Ascending aorta (tissue), 2 donors: Measurements from ENCODE around the gene TUBGCP2. TPM values are rescaled to one million over a fixed set of nuclear protein-coding genes. Genes with fewer than 3 reads are reported as not detected.

Experiments
- DNase-seq, 2 donors: peaks; one replicate each; pipeline ENCODE4 v3.0.0-alpha.2; 2019; ENCODE audit warnings: low spot score in 2 of 2
- H3K27ac ChIP-seq, 2 donors: fragments of 200-600 bp; sonication (generic); one replicate each; pipeline ENCODE4 v1.5.1; 2016 to 2017; ENCODE audit warnings: mild to moderate bottlenecking in 1 of 2
- H3K27me3 ChIP-seq: fragments of 200-600 bp; sonication (generic); one replicate; pipeline ENCODE4 v1.5.1; 2017
- H3K36me3 ChIP-seq, 2 donors: fragments of 200-600 bp; sonication (generic); one replicate each; pipeline ENCODE4 v1.5.1; 2016
- H3K4me1 ChIP-seq, 2 donors: fragments of 200-600 bp; sonication (generic); one replicate each; pipeline ENCODE4 v1.5.1; 2016 to 2017; ENCODE audit warnings: mild to moderate bottlenecking in 1 of 2
- H3K4me3 ChIP-seq, 2 donors: fragments of 200-600 bp; sonication (generic); one replicate each; pipeline ENCODE4 v1.5.1; 2016 to 2017; ENCODE audit warnings: mild to moderate bottlenecking in 1 of 2
- H3K9me3 ChIP-seq, 2 donors: fragments of 200-600 bp; sonication (generic); one replicate each; pipeline ENCODE4 v1.5.1; 2016
- CTCF ChIP-seq, 3 experiments: fragments of 200-600 bp in 2 of 3; fragments of 450-650 bp in 1 of 3; sonication (generic) in 2 of 3; IDR thresholded peaks; one replicate each; pipeline ENCODE4 v1.5.1; 2016 to 2019; ENCODE audit warnings: antibody characterized with exemption in 3 of 3, mild to moderate bottlenecking in 1 of 3, moderate library complexity in 1 of 3
- intact Hi-C: fragments of 100-400 bp; cut with DNase I; formaldehyde crosslinking; loops from one replicate; pipeline ENCODE4 v1.15.1; 2023
- total RNA-seq: library from RNA; depleted of rRNA; stranded (reverse); fragments of >200 nt; gene quantifications from one replicate; pipeline ENCODE4 v1.1.0, GENCODE V29; 2016

The TUBGCP2 gene
- total RNA-seq, 1 donor from 2014 or later: 72.4 TPM

DNA sequence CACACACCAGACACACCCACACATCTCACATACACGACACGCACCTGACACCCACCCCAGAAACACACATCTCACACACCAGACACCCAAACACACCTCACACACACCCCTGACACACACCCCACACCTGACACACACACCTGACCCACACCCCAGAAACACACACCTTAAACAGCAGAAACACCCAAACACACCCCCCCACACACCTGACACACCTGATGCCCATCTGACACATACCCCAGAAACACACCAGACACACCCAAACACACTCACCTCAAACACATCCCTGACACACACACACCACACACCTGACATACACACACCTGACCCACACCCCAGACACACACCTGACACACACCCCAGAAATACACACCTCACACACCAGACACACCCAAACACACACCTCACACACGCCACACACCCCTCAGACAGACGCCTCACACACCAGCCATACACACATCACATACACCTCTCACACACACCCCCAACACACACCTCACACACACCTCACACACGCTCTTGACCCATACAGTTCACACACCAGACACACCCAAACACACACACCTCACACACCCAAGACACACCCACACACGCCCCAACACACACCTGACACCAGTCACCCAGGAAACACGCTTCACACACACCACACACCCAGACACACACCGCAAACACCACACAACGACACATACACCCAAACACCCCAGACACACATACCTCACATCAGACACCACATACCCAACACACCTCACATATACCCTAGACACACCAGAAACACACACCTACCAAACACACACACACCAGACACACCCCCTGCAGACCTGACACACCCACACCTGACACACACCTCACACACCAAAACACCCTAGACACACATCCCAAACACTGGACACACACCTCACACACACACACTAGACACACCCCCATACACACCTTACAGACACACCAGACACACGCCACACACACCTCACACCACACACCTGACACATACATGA, 29.7 kb upstream of the TUBGCP2 start:
- Histone ChIP-seq H3K27me3 (peaks cover 27% of the 10 kb centered on the region), H3K4me3 (no peak overlapping the region), H3K4me1 (peaks cover 9 to 18% of the 10 kb centered on the region in 2 donors), H3K27ac (no peak overlapping the region), H3K9me3 (no peaks in the 10 kb centered on the region), H3K36me3 (no peaks in the 10 kb centered on the region)
- intact Hi-C loops: no loop called here
- DNase-seq: no peak
- no peak for TF ChIP-seq CTCF (IDR thresholded peaks at IDR 0.05)

- no peak overlapping the region for H3K27ac ChIP-seq
- no peaks in the 10 kb centered on the region for H3K36me3 ChIP-seq
- no peaks in the 10 kb centered on the region for H3K9me3 ChIP-seq
- no peak for DNase-seq
- intact Hi-C loops: no loop called here
- no peak overlapping the region for H3K4me3 ChIP-seq
- H3K27me3 ChIP-seq: peaks cover 27% of the 10 kb centered on the region
- H3K4me1 ChIP-seq: peaks cover 9 to 18% of the 10 kb centered on the region in 2 donors
- no peak for TF ChIP-seq CTCF (IDR thresholded peaks at IDR 0.05)
Observed at GRCh38 chr10:133337370-133337725, 28.7 kb upstream of the TUBGCP2 start.

DNA sequence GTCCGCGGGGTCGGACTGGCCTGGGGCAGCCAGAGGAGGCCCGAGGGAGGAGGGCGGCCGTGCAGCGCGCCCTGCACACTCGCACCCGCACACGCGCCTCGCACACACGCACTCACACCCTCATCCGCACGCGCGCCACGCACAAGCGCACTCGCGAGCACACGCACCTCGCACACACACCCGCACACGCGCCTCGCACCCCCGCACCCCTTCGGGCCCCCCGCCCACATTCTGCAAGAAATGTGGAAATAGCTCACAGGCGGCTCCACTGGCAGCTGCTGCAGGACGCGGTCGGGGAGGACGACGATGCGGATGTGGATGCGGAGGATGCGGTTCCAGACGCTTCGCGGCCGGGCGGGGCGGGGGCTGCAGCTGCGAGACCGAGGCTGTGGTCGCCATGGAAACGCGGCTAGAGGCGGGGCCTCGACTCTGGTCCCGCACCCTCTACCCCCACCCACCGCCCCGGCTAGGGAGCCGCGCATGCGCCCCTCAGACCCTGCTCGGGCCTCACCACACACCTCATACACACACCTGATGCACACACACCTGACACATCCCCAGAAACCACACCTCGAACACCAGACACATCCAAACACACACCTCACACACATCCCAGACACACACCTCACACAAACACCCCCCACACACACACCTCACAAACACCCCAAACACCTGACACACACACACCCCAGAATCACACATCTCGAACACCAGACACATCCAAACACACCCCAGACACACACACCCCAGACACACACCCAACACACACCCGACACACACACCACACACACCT, 28.1 kb upstream of the TUBGCP2 start, which contains the start of gene CALY:
Gene CALY, minus strand, starts transcription at position 320 of the 793 bp plus-strand sequence. CDS start 7,907 bp downstream, outside the sequence.
- Histone ChIP-seq H3K4me3 (peak within 1 kb of the TSS; percentile 34 to 59), H3K27me3 (peaks cover 27% of the 10 kb centered on the region), H3K27ac (no peak within 1 kb of the TSS), H3K9me3 (no peaks in the 10 kb centered on the region), H3K36me3 (no peaks in the 10 kb centered on the region), H3K4me1 (peaks cover 9 to 18% of the 10 kb centered on the region in 2 donors)
- DNase-seq: no peak
- intact Hi-C loops: no loop called here
- no peak for TF ChIP-seq CTCF (IDR thresholded peaks at IDR 0.05)

- TF ChIP-seq CTCF (IDR thresholded peaks at IDR 0.05): no peak
- H3K27me3 ChIP-seq: peaks cover 27% of the 10 kb centered on the region
- no peak overlapping the region for H3K27ac ChIP-seq
- peak overlapping the region; percentile 34 to 59 for H3K4me3 ChIP-seq
- peaks cover 9 to 18% of the 10 kb centered on the region in 2 donors for H3K4me1 ChIP-seq
- no peaks in the 10 kb centered on the region for H3K36me3 ChIP-seq
- DNase-seq: no peak
- intact Hi-C loops: no loop called here
- no peaks in the 10 kb centered on the region for H3K9me3 ChIP-seq
Observed at GRCh38 chr10:133336118-133336576, 27.5 kb upstream of the TUBGCP2 start.

GRCh38 chr10:133335246-133336117, 26.8 kb upstream of the TUBGCP2 start:
- Histone ChIP-seq H3K9me3 (no peaks in the 10 kb centered on the region), H3K4me1 (peaks cover 9 to 18% of the 10 kb centered on the region in 2 donors), H3K36me3 (no peaks in the 10 kb centered on the region), H3K4me3 (peak overlapping the region; percentile 34 to 59), H3K27me3 (peaks cover 27% of the 10 kb centered on the region), H3K27ac (no peak overlapping the region)
- no peak for TF ChIP-seq CTCF (IDR thresholded peaks at IDR 0.05)
- intact Hi-C loops: no loop called here
- no peak for DNase-seq
